A673 (cell line): ENCODE data around the gene KIF2C. TPM values are rescaled to one million over a fixed set of nuclear protein-coding genes. Genes with fewer than 3 reads are reported as not detected.

Experiments
- BruUV-seq: library from RNA; stranded (reverse); fragments of 400-500 nt; replicated peaks from 2 replicates; lab custom pipeline; 2021; lab: Mats Ljungman, UMichigan
- CTCF ChIA-PET: fragments of 300-600 bp; sonication (Branson Sonifier 250); formaldehyde crosslinking; loops from one replicate; lab custom pipeline; 2022; ENCODE audit warnings: antibody characterized with exemption; lab: Charles Lee
- POLR2A ChIA-PET: fragments of 300-600 bp; sonication (Branson Sonifier 250); formaldehyde crosslinking; loops from one replicate; lab custom pipeline; 2022; ENCODE audit warnings: antibody characterized with exemption; ENCODE audit not compliant: low non-redundant PET; lab: Charles Lee
- DNase-seq: peaks from one replicate; pipeline ENCODE4 v3.0.0-alpha.2; 2015; ENCODE audit warnings: low spot score
- H3K27ac ChIP-seq: fragments of 200-600 bp; sonication (generic); 2 replicates; pipeline ENCODE4 v1.5.1; 2016; ENCODE audit warnings: mixed run types, low read depth, mild to moderate bottlenecking, mixed read lengths, antibody characterized with exemption, low read length; ENCODE audit not compliant: poor library complexity, severe bottlenecking
- H3K27me3 ChIP-seq: fragments of 200-600 bp; sonication (generic); replicated peaks from 2 replicates; pipeline ENCODE4 v1.6.1; 2017; ENCODE audit warnings: mixed run types, low read depth, mild to moderate bottlenecking, mixed read lengths, antibody characterized with exemption, low read length; ENCODE audit not compliant: insufficient read depth, poor library complexity
- H3K36me3 ChIP-seq: fragments of 200-600 bp; sonication (generic); 2 replicates; pipeline ENCODE4 v1.6.1; 2016; ENCODE audit warnings: mixed run types, mild to moderate bottlenecking, mixed read lengths, antibody characterized with exemption, low read length; ENCODE audit not compliant: insufficient read depth, poor library complexity, severe bottlenecking
- H3K4me1 ChIP-seq: fragments of 200-600 bp; sonication (generic); 2 replicates; pipeline ENCODE4 v1.6.1; 2017; ENCODE audit warnings: mixed run types, mild to moderate bottlenecking, mixed read lengths, antibody characterized with exemption, low read length; ENCODE audit not compliant: insufficient read depth, poor library complexity, severe bottlenecking
- H3K4me3 ChIP-seq: fragments of 200-600 bp; sonication (generic); 2 replicates; pipeline ENCODE4 v1.5.1; 2016; ENCODE audit warnings: low read depth, mixed run types, mild to moderate bottlenecking, mixed read lengths, low read length; ENCODE audit not compliant: poor library complexity, severe bottlenecking
- H3K9me3 ChIP-seq: fragments of 200-600 bp; sonication (generic); 2 replicates; pipeline ENCODE4 v1.6.1; 2016; ENCODE audit warnings: mixed run types, low read depth, mild to moderate bottlenecking, mixed read lengths, antibody characterized with exemption, low read length; ENCODE audit not compliant: poor library complexity, severe bottlenecking
- CTCF ChIP-seq: fragments of 300-800, 200-600 bp; sonication (generic); conservative IDR thresholded peaks from 2 replicates; pipeline ENCODE4 v1.5.1; 2017; ENCODE audit warnings: low read depth, mild to moderate bottlenecking, antibody characterized with exemption, low read length, moderate library complexity, mixed read lengths
- EZH2 ChIP-seq: fragments of 200-600 bp; sonication (generic); IDR thresholded peaks from 2 replicates; pipeline ENCODE4 v1.6.1; 2017; ENCODE audit warnings: borderline replicate concordance, low read depth, mild to moderate bottlenecking, mixed read lengths, antibody characterized with exemption, low read length; ENCODE audit not compliant: poor library complexity, severe bottlenecking
- intact Hi-C: fragments of 100-400 bp; cut with micrococcal nuclease; formaldehyde crosslinking; loops from one replicate; pipeline ENCODE4 v1.10.0; 2022; ENCODE audit not compliant: unreplicated experiment
- total RNA-seq: library from RNA; stranded (reverse); gene quantifications from 2 replicates; pipeline ENCODE4 v1.2.3, GENCODE V29; 2021

KIF2C gene
- total RNA-seq, 1 experiment from 2014 or later, result 127 TPM

GRCh38 chr1:44714532-44714931, 25.1 kb upstream of the KIF2C start:
- Histone ChIP-seq H3K27ac (no peak overlapping the region), H3K4me3 (no peak overlapping the region), H3K9me3 (no peaks in the 10 kb centered on the region), H3K36me3 (no peaks in the 10 kb centered on the region), H3K27me3 (no peaks in the 10 kb centered on the region), H3K4me1 (no peaks in the 10 kb centered on the region)
- no peak for TF ChIP-seq EZH2
- TF ChIP-seq CTCF, result no peak
- POLR2A ChIA-PET, result no interaction called here
- intact Hi-C loops, result loop anchor here (2.0 kb wide), 1 partner anchor 62 kb away; no protein-coding TSS in a partner anchor
- CTCF ChIA-PET, result interaction anchor here (0.7 kb wide), 1 partner anchor 13 kb away, joined by 4 read pairs; no protein-coding TSS in a partner anchor
- DNase-seq, result no peak
- BruUV-seq, result no TSS peak

DNA sequence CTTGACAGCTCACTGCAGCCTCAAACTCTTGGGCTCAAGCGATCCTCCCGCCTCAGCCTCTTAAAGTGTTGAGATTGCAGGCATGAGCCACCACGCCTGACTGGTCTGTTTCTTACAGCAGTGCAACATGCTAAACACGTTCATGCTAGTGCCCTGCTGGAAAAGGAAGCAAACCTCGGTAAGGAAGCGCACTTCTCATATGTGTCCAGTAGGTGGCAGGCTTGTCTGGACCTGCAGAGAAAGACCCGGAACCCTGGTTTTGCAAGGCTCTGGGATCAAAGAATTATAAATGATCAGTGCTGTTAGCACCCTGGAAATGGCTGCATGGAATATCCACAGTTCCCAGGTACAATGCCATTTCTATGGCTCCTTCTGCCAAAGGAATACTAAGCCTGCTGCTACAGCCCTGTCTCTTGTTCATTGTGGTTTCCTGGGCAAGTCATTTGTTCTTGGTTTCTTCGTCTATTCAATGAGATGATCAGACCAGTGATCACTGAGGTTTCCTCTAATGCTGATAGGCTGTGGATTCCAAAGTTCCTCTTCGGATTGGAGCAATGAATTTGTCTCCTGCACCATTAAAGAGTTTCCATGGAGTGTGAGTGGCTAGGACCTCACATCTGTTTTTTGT, 24.6 kb upstream of the KIF2C start:
- Histone ChIP-seq H3K4me3 (no peak overlapping the region), H3K9me3 (no peaks in the 10 kb centered on the region), H3K27ac (no peak overlapping the region), H3K4me1 (no peaks in the 10 kb centered on the region), H3K36me3 (no peaks in the 10 kb centered on the region), H3K27me3 (no peaks in the 10 kb centered on the region)
- no peak for TF ChIP-seq EZH2
- peak; percentile 93 for TF ChIP-seq CTCF
- ChIA-PET CTCF (interaction anchor here (0.7 kb wide), 1 partner anchor 14 kb away, joined by 4 read pairs; no protein-coding TSS in a partner anchor), POLR2A (no interaction called here)
- no TSS peak for BruUV-seq
- peak; percentile 83 for DNase-seq
- intact Hi-C loops, result loop anchor here (2.0 kb wide), 1 partner anchor 62 kb away; no protein-coding TSS in a partner anchor

DNA sequence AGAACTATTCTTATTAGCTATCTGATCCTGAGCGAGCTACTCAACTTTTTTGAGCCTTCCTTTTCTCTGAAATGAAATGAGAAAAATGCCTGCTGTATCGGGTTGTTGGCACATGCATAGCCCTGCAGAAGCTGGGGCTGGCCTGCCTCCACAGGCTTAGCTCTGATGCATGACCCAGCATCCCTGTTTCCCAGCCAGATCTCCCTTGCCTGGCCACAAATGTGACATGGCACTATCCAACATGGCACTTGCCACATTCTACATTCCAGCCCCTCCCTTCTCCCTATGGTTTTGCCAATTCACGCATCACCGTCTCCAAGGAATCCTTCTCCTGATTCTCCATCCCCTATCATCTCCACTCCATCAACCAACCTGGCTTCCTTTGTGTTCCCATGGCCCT, 22.5 kb upstream of the KIF2C start:
- Histone ChIP-seq H3K4me1 (peaks cover 3% of the 10 kb centered on the region), H3K27ac (no peak overlapping the region), H3K9me3 (no peaks in the 10 kb centered on the region), H3K4me3 (no peak overlapping the region), H3K27me3 (no peaks in the 10 kb centered on the region), H3K36me3 (no peaks in the 10 kb centered on the region)
- no TSS peak for BruUV-seq
- TF ChIP-seq CTCF, result no peak
- no peak for TF ChIP-seq EZH2
- ChIA-PET CTCF (no interaction called here), POLR2A (no interaction called here)
- intact Hi-C loops, result no loop called here
- DNase-seq, result no peak
